Measurements from ENCODE around the gene PTBP3.
"Not testable (repeated sequence)": the region's sequence is repeated elsewhere in the genome, so short reads cannot be mapped to it uniquely, and the experiment has no call there.

PTBP3 gene

DNA sequence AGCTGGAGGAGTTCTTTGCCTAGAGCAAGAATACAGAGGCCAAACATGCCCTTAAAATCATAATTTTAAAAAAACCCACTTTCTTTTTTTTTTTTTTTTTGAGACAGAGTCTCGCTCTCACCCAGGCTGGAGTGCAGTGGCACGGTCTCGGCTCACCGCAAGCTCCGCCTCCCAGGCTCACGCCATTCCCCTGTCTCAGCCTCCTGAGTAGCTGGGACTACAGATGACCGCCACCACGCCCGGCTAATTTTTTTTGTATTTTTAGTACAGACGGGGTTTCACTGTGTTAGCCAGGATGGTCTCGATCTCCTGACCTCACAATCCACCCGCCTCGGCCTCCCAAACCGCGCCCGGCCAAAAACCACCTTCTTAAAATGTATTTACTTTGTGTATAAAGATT, 66.3 kb downstream of the PTBP3 start:
- DNase-seq, result not testable (repeated sequence)

DNA sequence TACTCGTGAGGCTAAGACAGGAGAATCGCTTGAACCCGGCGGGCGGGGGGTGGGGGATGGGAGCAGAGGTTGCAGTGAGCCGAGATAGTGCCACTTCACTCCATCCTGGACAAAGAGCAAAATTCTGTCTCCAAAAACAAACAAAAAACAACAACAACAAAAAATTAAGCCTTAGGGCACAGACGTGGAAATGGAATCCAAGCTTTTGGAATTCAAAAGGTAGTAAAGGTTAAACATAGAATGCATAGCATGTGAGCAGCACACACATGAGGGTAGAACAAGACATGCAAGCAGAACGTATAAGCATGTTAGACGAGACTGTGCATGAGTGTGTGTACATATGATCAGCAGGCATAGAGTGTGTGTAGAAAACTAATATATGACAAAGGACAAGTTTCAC, 68.0 kb downstream of the PTBP3 start:
- no peak for DNase-seq

DNA sequence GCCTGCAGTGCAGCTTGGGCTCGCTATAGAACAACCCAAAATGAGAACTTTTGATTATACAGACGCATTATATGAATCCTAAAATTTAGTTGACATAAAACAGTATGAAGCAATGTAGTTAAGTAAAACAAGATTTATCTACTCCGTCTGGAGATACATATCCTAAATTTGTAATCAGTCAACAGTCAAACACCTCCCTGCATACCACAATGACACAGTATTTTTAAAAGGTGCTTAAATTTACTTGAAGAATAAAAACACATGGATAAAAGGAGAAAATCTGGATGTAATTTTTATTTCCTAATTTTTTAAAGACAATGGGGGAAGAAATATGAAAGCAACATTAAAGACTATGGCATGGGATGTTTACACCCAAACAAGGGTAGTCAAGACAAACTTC, 70.8 kb downstream of the PTBP3 start:
- no peak for DNase-seq

DNA sequence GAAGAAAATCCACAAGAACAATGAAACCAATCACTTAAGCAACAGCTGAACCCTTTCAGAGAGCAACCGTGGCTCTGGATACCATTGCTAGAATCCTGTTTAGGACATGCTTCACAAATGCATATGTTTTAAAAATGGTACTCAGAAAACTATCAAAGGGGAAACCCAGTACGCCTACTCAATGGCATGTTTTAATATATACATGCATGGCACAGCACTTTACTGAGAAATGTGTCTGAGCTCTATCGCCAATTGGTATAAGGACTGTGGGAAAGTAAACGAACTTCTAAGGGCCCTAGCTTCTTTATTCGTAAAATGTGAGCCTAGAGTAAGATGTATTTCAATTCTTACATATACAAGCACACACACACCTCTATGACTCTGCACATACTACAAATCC, 72.3 kb downstream of the PTBP3 start:
- DNase-seq, result no peak

DNA sequence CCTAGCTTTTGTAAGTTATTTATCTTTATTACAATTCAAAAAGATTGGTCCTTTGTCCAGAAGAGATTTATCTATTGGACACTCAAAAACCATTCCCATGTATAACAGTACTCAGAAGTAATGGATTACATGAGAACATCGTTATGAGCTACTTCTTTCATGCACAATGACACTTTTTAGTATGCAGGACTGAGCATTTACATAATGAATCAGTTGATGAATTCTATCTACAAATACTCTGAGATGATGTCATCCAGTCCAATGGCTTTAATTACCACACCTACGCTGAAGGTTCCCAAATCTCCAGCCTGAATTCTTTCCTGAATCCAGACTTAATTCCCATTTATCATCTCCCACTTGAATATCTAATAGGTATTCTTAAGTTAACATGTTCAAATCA, 75.3 kb downstream of the PTBP3 start:
- DNase-seq, result no peak

DNA sequence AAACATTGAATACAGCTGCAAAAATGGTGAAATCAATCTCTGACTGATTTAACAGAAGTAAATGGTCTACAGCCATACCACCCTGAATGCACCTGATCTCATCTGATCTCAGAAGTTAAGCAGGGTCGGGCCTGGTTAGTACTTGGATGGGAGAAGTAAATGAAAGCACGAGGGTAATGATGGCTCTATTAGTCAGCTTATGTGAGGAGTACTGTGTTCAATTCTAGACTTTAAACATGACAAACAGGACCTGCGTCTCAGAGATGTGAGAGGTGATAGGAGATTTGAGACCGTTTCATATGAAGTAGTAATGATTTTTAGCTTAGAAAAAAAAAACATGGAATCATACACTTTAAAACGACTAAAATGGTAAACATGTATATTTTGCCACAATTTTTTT, 81.2 kb downstream of the PTBP3 start:
- no peak for DNase-seq

DNA sequence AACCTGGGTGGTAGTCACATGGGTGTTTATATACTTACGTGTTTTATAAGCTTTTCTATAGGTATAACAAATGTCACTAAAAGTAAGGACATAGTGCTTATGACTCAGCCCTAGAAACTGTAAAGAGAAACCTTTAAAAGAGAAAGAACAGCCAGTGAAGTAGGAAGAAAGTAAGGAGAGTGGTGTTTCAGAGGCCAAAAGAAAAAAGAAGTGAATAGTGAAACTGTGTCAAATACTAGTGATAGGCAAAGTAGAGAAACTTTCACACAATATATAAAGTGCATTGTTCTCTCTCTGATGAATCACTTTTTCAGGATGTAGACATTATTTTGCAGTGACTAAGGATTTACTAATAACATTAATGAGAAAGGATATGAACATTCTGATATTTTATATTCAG, 84.1 kb downstream of the PTBP3 start:
- DNase-seq, result peak in 1 of 5 donors; percentile 18

DNA sequence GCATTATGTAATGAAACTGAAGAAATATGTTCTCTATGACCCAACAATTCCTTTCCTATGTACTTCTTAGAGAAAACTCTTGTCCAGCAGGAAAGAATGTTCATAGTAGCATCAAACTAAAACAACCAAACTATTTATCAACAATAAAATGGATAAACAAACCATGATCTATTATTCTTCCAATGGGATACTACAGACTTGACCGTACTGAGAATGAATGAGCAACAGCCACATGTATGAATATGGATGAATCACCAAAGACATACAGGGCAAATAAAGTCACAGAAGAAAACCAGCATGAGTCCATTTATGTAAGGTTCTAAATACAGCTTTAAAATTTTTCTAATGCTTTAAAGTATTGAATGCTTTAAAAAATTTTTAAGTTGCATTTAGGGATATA, 84.7 kb downstream of the PTBP3 start:
- no peak for DNase-seq

DNA sequence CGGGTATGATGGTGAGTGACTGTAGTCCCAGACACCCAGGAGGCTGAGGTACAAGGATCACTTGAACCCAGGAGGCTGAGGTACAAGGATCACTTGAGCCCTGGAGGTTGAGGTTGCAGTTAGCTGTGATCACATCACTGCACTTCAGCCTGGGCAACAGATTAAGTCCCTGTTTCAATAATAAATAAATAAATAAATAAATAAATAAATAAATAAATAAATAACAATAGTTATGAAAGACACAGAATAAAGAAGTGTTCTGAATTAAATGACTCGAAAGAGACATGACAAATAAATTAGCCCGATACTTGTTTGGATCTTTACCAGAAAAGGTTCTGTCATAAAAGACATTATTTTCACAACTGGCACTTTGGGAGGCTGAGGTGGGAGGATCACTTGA, 86.3 kb downstream of the PTBP3 start:
- no peak for DNase-seq

DNA sequence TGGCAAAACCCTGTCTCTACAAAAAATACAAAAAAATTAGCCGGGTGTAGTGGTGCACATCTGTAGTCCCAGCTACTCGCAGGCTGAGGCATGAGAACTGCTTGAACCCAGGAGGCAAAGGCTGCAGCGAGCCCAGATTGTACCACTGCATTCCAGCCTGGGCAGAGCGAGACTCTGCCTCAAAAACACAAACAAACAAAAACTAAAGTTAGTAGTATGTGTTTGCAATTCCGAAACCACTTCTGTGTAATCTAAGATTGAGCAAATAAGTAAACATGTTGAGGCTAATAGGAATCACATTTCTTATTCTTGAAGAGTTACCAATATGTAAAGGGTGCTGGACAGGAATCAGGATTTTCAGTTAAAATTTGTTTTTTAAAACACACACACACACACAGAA, 88.3 kb downstream of the PTBP3 start:
- no peak for DNase-seq

DNA sequence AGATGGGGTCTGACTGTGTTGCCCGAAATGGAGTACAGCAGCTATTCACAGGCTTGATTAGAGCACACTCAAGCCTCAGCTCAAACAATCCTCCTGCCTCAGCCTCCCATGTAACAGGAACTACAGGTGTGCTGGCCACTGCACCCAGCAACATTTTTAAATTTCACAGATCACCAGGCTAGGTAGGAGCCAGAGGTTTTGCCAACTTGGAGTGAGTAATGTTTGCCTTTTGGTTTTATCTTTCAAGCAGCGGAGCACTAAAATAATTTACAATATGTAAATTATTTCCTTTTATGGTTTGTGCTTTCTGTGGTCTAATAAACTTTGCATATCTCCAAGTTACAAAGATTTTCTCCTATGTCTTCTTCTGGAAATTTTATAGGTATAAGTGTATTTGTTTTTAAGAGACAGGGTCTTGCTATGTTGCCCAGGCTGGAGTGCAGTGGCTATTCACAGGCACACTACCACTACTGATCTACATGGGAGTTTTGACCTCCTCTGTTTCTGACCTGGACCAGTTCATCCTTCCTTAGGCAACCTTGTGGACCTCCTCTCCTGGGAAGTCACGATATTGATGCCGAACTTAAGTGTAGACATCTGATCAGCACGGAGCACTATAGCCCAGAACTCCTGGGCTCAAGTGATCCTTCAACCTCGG, 91.1 kb downstream of the PTBP3 start:
- no peak for DNase-seq

DNA sequence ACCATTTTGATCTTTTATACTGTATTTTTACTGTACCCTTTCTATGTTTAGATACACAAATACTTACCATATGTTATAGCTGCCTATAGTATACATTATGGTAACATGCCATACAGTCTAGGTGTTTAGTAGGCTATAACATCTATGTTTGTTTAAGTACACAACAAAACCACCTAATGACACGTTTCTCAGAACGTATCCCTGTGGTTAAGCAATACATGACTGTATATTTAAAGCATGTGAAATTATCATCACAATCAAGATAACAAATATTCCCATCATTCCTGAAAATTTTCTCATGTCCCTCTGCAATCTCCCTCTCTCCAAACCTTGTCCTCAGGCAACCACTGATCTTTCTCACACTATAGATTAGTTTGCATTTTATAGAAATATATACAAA, 91.9 kb downstream of the PTBP3 start:
- DNase-seq, result no peak

DNA sequence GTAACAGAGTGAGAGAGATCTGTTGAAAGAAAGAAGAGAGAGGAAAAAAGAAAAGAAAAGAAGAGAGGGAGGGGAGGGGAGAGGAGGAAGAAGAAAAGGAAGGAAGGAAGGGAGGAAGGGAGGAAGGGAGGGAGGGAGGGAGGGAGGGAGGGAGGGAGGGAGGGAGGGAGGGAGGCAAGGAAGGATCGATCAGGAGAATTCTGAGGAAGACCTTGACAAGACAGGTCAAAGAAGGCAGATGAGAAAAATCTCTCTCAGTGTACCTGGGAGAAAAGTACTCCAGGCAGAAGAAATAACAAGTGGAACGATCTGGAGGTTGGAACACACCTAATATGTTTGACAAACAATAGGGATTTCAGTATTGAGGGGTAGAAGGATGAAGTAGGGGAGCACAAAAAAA, 93.7 kb downstream of the PTBP3 start:
- no peak for DNase-seq

DNA sequence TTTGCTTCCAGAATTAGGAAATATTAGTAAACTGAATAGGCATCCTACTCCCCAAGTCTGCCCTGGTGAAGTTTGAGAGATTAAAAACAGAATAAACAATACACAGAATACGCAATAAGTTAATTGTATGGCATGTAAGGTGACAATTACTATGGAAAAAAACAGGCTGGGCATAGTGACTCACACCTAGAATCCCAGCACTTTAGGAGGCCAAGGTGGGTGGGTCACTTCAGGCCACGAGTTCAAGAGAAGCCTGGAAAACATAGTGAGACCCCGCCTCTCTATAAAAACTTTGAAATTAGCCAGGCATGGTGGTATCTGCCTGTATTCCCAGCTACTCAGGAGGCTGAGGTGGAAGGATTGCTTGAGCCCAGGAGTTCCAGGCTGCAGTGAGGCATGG, 94.1 kb downstream of the PTBP3 start:
- no peak for DNase-seq

DNA sequence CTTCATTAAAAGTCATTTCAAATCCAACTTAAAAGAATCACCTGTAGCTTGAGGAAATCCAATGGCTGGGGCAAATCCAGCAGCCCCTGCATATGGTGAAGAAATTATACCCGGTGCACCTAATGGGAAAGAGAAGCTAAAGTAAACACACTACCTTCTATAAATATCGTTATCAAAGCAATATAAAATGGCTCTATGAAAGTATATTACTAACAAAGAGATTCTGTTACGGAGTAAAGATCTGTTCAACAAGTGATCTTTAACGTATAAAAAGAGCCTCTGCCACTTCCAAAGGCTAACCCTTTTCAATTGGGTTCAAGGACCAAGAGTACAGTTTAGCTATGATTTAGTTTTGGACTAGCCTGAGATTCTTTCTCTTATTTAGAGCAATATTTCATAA, 98.6 kb downstream of the PTBP3 start:
- no peak for DNase-seq

DNA sequence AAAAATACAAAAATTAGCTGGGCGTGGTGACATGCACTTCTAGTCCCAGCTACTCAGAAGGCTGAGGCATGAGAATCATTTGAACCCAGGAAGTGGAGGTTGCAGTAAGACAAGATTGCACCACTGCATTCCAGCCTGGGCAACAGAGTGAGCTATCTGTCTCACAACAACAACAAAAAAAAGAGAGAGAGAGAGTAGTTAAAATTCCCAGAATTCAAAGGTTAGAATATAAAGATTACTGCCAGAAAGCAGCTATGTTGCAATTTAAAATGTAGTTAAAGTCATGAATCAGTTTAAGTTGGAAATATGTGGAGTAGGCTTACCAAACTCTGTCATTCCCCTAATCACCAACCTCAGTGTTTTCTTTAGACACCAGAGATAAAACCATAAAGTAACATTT, 99.7 kb downstream of the PTBP3 start:
- DNase-seq, result no peak

DNA sequence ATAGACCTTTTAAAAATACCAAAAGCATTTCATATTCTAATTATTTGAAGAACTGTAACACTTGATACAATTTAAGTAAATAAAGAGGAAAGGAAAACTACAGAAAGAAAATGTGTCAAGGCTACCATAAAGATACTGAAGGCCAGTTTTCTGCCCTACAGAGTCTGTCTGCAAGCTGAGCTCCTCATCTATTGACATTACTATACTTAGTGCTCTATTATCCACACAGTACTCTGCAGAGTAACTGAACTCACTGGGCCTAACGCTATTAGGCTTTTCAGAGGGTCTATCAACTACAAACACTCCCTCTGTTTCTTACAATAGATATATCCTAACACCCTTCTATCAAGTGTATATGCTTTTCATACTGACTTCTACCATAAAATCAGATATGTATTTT, 101.2 kb downstream of the PTBP3 start:
- no peak for DNase-seq

DNA sequence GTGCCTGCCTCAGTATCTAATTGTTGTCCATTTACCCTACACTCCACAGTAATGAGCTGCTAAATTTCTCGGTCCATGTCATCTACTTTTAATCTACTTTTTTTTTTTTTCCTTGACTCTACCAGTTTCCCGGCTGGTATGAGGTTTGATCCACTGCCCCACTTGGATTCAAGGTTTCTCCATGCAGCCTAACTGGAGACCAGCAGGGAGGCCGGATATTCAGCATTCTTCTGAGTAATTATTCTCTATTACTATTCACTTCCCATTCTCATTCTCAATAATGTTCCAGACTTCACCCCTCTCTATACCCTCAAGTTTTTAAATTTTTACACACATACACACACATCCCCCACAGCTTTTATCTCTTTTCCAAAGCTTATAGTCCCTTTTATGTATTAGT, 107.3 kb downstream of the PTBP3 start:
- DNase-seq, result no peak

DNA sequence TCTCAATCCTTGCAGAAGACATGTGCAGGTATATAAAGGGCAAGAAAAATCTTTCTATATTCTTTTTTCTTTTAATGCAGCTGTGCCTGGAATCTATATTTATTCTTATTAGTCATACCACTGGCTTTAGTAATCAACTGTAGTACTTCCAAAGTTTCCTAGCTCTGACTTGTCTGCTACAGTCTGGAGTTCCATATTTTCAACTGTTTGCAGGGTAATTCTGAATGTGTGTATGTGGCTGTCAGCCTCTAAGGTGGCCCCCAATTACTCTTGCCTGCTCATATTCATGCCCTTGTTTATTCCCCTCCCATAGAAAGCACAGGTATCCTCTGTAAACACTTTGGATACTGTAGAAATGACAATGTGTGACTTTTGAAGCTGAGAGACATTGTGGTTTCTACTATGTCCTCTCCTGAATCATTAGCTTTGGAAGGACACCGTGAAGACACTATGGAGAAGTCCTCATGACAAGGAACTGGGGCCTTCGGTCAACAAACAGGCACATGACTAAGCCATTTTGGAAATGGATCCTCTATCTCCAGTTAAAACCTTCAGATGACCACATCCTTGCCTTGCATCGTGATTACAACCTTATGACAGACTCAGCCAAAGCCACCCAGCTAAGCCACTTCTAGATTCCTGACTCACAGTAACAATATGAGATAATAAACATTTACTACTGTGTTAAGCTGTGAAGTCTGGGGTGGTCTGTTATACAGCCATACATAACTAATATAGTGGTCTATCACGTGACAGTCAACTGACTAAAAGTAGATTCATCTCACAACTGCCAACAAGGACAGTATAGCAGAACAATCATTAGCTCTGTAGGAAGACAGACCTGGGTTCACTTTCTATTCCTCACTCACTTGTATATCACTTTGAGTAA, 108.8 kb downstream of the PTBP3 start:
- no peak for DNase-seq

DNA sequence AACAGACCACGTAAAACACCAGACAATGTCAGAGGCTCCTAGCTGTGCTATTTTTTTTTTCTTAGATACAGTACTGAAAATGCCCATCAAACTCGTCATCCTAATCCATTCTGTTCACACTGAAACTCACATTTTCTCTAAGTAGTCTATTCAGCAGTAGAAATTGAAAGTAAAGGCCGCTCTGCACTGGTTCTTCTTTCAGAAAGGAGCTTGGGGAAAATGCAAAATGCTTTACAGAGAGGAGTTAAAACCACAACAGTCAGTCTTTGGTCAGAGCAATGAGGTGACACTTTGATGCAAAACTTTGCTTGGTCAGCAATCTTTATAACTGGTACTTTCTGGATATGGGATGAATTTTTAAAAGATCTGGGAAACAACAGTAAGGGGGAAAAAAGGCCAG, 114.5 kb downstream of the PTBP3 start:
- DNase-seq, result peak in 1 of 5 donors; percentile 69

DNA sequence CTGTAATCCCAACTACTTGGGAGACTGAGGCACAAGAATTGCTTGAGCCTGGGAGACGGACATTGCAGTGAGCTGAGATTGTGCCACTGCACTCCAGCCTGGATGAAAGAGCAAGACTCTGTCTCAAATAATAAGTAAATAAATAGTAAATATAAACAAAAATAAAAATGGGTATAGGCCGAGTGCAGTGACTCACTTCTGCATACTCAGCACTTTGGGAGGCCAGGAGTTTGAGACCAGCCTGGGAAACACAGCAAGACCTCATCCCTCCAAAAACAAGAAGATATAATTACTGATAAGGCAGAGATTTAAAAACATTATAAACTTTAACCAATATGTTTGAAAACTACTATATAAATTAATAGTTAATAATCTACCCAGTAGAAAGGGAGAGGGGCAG, 120.5 kb downstream of the PTBP3 start:
- no peak for DNase-seq

DNA sequence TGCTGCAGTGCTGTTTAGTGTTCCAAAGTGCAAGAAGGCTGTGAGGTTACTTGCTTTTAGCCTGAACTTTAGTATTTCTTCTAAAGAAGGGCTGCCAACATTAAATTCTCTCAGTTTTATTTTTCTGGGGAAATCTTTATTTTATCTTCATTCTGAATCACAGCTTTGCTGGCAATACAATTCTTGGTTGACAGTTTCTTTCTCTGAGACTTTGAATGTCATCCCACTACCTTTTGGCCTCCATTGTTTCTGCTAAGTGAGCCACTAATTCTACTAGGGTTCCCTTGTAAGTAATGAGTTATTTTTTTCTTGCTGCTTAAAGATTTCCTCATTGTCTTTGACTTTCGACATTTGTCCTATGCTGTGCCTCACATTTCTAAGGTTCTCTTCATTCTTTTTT, 126.0 kb downstream of the PTBP3 start:
- no peak for DNase-seq

DNA sequence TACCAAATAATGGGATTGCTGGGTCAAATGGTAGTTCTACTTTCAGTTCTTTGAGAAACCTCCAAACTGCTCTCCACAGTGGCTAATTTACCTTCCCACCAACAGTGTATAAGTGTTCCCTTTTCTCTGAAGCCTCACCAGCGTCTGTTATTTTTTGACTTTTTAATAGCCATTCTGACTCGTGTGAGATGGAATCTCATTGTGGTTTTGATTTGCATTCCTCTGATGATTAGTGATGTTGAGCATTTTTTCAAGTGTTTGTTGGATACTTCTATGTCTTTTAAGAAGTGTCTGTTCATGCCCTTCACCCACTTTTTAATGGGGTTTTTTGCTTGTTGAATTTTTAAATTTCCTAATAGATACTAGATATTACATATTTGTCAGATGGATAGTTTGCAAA, 129.9 kb downstream of the PTBP3 start:
- no peak for DNase-seq

DNA sequence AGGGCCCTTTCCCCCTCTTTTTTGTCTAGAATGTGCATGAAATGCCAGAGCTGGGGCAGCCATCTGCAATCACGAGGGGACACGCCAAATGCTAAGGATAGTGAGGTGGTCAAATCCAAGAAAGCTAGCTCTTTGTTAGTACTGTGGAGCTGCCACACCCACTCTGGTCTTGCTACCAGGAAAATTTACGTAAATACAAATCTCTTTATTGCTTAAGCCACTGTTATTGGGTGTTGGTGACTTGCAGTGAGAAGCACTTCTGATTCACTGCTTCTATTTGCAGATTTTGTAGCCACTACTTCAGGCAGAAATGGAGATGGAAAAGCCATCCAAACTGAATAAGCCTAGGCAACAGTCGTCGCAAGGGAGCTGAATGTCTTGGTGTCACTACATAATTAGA, 132.7 kb downstream of the PTBP3 start:
- DNase-seq, result no peak

DNA sequence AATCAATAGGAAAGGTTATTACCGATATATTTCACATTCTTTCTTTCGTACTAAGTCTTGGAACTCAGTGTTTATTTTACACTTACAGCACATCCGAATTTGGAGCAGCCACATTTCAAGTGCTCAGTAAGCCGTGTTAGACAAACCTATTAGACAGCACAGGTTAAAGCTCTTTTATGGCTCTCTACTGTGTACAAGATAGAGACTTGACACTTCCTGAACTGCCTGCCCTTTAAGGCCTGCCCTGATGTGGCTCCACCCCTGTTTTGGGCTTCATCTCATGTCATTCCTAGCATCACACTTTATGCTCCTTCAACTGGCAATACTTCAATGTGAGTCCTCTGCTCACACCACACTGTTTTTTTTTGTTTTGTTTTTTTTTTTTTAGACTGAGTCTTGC, 134.8 kb downstream of the PTBP3 start:
- DNase-seq, result no peak

Data from T-helper 1 cell (primary cell).